ENCODE data around the gene DMTF1. TPM values are rescaled to one million over a fixed set of nuclear protein-coding genes. Genes with fewer than 3 reads are reported as not detected.

The DMTF1 gene
- total and polyA plus RNA-seq, 8 donors = 18.6 to 54.2 (median 27.8) TPM

DNA sequence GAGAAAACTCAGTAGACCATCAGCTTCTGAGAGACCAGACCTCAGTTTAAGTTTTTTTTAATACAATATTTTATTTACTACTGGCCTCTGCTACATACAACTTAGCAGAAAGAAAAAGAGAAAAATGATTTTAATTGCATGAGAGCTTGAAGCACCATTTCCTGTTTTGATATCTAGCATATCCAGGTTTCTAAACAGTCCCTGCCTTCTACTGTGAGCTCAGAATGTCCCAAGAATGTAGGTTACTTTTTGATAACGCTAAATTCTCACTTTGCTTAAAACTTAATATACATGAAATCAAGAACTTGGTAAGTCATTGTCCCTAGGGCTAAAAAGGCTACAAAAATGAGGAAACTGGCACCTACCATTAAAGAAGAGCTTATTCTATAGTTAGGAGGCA is 60.2 kb downstream of the DMTF1 start:
- DNase-seq (no peak), FAIRE-seq (no peak), ATAC-seq (no peak)
- no peaks in the 10 kb centered on the region for H3K9me3 ChIP-seq
- H3K36me3 ChIP-seq = no peaks in the 10 kb centered on the region
- intact Hi-C loops (cut with DNase I) = no loop called here
- no peak overlapping the region for H3K27ac ChIP-seq
- WGBS, 2 donors = 71 to 78% methylated on average over 1 of the region's 1 CpG
- H3K27me3 ChIP-seq = no peaks in the 10 kb centered on the region
- peaks cover 0 to 13% (median 7%) of the 10 kb centered on the region in 3 donors for H3K4me1 ChIP-seq
- no peak overlapping the region for H3K4me3 ChIP-seq
- TF ChIP-seq, protein P1, sequence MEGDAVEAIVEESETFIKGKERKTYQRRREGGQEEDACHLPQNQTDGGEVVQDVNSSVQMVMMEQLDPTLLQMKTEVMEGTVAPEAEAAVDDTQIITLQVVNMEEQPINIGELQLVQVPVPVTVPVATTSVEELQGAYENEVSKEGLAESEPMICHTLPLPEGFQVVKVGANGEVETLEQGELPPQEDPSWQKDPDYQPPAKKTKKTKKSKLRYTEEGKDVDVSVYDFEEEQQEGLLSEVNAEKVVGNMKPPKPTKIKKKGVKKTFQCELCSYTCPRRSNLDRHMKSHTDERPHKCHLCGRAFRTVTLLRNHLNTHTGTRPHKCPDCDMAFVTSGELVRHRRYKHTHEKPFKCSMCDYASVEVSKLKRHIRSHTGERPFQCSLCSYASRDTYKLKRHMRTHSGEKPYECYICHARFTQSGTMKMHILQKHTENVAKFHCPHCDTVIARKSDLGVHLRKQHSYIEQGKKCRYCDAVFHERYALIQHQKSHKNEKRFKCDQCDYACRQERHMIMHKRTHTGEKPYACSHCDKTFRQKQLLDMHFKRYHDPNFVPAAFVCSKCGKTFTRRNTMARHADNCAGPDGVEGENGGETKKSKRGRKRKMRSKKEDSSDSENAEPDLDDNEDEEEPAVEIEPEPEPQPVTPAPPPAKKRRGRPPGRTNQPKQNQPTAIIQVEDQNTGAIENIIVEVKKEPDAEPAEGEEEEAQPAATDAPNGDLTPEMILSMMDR (IDR thresholded peaks at IDR 0.05) = no peak

DNA sequence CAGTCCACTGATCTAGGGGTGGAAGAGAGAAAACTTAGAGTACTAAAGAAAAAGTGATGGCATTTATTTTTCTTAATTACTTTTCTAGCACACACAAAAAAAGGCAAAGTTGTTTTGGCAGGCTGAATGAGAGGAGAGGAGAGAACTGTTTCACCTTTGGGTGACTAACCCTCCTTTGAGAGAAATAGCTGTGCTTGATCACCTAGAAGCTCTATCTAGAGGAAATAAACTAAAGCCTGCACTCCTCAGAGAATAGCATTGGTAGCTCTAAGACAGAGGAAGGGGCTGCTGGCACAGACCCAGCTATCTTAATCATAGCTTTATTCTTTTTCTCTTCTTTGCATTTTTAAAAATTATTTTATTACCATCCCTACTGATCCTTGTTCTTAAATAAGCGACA is 61.0 kb downstream of the DMTF1 start:
- Histone ChIP-seq H3K4me1 (peaks cover 5 to 13% (median 11%) of the 10 kb centered on the region in 3 donors), H3K36me3 (no peaks in the 10 kb centered on the region), H3K27ac (no peak overlapping the region), H3K27me3 (no peaks in the 10 kb centered on the region), H3K4me3 (no peak overlapping the region), H3K9me3 (no peaks in the 10 kb centered on the region)
- no peak for FAIRE-seq
- TF ChIP-seq, protein P1 (IDR thresholded peaks at IDR 0.05) = no peak
- no peak for ATAC-seq
- WGBS, 2 donors = 75 to 78% methylated on average over 1 of the region's 1 CpG
- intact Hi-C loops (cut with DNase I) = no loop called here
- no peak for DNase-seq

- WGBS, 2 donors = 65 to 75% methylated on average over 2 of the region's 2 CpGs
- TF ChIP-seq, protein P1 (IDR thresholded peaks at IDR 0.05) = no peak
- no peak for FAIRE-seq
- Histone ChIP-seq H3K27ac (no peak overlapping the region), H3K4me1 (peaks cover 5 to 13% (median 11%) of the 10 kb centered on the region in 3 donors), H3K36me3 (no peaks in the 10 kb centered on the region), H3K27me3 (no peaks in the 10 kb centered on the region), H3K4me3 (no peak overlapping the region), H3K9me3 (no peaks in the 10 kb centered on the region)
- no peak for DNase-seq
- ATAC-seq = no peak
- intact Hi-C loops (cut with DNase I) = no loop called here
Measured at GRCh38 chr7:87213811-87214210, 61.6 kb downstream of the DMTF1 start.

- intact Hi-C loops (cut with DNase I) = no loop called here
- FAIRE-seq = no peak
- Histone ChIP-seq H3K27ac (no peak overlapping the region), H3K4me1 (peaks cover 5 to 13% (median 11%) of the 10 kb centered on the region in 3 donors), H3K9me3 (no peaks in the 10 kb centered on the region), H3K27me3 (no peaks in the 10 kb centered on the region), H3K4me3 (no peak overlapping the region), H3K36me3 (no peaks in the 10 kb centered on the region)
- WGBS, 2 donors = 97 to 98% methylated on average over 3 of the region's 3 CpGs
- ATAC-seq = no peak
- DNase-seq = no peak
- TF ChIP-seq, protein P1 (IDR thresholded peaks at IDR 0.05) = no peak
Measured at GRCh38 chr7:87215046-87215445, 62.8 kb downstream of the DMTF1 start.

- intact Hi-C loops (cut with DNase I) = no loop called here
- Histone ChIP-seq H3K36me3 (no peaks in the 10 kb centered on the region), H3K4me1 (peaks cover 5 to 15% (median 13%) of the 10 kb centered on the region in 3 donors), H3K9me3 (no peaks in the 10 kb centered on the region), H3K27me3 (no peaks in the 10 kb centered on the region), H3K4me3 (no peak overlapping the region), H3K27ac (peak overlapping the region in 2 of 4 donors; percentile 5 to 27)
- no peak for ATAC-seq
- FAIRE-seq = no peak
- 58 to 62% methylated on average over 5 of the region's 5 CpGs for WGBS, 2 donors
- TF ChIP-seq, protein P1 (IDR thresholded peaks at IDR 0.05) = no peak
- no peak for DNase-seq
Measured at GRCh38 chr7:87216701-87217508, 64.7 kb downstream of the DMTF1 start.
